ENCODE data around the gene PLCB1.

Gene PLCB1

DNA sequence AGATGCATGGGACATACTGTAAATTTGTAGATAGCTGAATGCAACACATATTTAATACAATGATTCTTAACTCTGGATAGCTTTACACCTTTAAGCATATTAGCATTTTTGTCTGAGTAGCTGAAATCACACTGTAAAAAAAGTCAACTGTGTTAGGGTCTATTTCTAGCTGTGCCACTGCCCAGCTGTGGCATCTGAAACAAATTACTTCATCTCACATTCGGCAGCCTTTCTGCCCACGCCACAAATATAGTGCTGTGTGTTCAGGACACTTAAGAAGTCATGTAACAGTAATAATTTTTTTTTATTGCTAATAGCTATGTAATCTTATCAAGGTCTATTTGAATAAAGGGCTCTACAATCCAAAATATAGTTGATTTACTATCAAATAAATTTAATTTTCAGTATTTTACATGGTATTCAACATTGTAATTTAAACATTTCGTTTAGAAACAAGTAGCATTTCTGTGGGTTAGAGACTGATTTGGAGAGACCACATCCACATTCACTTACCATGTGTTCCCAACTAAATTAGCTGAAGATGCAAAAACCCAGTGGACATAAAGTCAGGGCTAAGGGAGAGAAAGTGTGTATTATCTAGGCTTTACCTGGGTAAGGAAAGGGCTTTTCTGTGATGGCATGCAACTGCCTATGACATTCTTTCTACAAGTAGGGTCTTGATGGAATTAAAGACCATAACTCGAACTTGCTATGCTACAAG is 276.7 kb downstream of the PLCB1 start:
- Histone ChIP-seq H3K4me1 (ENCODE audit: insufficient read depth, low read length) (no peaks in the 10 kb centered on the region), H3K9ac (ENCODE audit: low read depth, low read length) (no peak overlapping the region), H3K27me3 (ENCODE audit: insufficient read depth, low read length) (no peaks in the 10 kb centered on the region), H3K4me3 (ENCODE audit: low read length) (no peak overlapping the region), H3K27ac (ENCODE audit: low read length) (no peak overlapping the region), H3K36me3 (ENCODE audit: insufficient read depth, low read depth, low read length) (no peaks in the 10 kb centered on the region), H3K9me3 (ENCODE audit: insufficient read depth, low read depth, low read length) (no peaks in the 10 kb centered on the region)

GRCh38 chr20:8413691-8414090 is 281.6 kb downstream of the PLCB1 start:
- Histone ChIP-seq H3K4me1 (ENCODE audit: insufficient read depth, low read length) (no peaks in the 10 kb centered on the region; the same call in 1 of the 2 replicates), H3K4me3 (ENCODE audit: low read length) (no peak overlapping the region), H3K27ac (ENCODE audit: low read length) (no peak overlapping the region), H3K9me3 (ENCODE audit: insufficient read depth, low read depth, low read length) (no peaks in the 10 kb centered on the region), H3K9ac (ENCODE audit: low read depth, low read length) (no peak overlapping the region), H3K36me3 (ENCODE audit: insufficient read depth, low read depth, low read length) (no peaks in the 10 kb centered on the region), H3K27me3 (ENCODE audit: insufficient read depth, low read length) (no peaks in the 10 kb centered on the region)

- no peaks in the 10 kb centered on the region; the same call in 1 of the 2 replicates for H3K4me1 ChIP-seq (ENCODE audit: insufficient read depth, low read length)
Observed at GRCh38 chr20:8414586-8415274, 282.7 kb downstream of the PLCB1 start.

DNA sequence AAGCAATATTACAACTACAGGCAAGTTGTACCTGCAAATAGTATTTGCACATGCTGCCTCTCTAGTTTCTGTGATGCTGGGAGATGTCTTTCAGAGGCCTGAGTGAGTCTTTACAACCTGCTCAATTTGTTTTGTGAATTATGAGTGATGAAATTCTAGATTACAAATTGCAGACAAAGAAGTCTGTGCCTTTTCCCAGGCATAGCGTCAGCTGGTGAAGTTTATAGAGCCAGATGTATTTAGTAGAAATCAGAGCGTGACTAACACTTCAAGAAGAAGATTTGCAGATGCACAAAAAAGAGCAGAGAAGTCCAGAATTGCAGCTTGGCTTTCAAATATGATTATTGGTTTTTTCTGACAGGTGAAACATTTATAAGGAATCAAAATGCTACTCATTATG is 289.9 kb downstream of the PLCB1 start:
- H3K4me3 ChIP-seq (ENCODE audit: low read length): no peak overlapping the region
- no peak overlapping the region for H3K27ac ChIP-seq (ENCODE audit: low read length)
- no peak overlapping the region for H3K9ac ChIP-seq (ENCODE audit: low read depth, low read length)
- no peaks in the 10 kb centered on the region for H3K27me3 ChIP-seq (ENCODE audit: insufficient read depth, low read length)
- no peaks in the 10 kb centered on the region for H3K9me3 ChIP-seq (ENCODE audit: insufficient read depth, low read depth, low read length)
- no peaks in the 10 kb centered on the region for H3K4me1 ChIP-seq (ENCODE audit: insufficient read depth, low read length)
- no peaks in the 10 kb centered on the region for H3K36me3 ChIP-seq (ENCODE audit: insufficient read depth, low read depth, low read length)

More at GRCh38 chr20:8414586-8415274, 282.7 kb downstream of the PLCB1 start:
- Histone ChIP-seq H3K27me3 (ENCODE audit: insufficient read depth, low read length) (no peaks in the 10 kb centered on the region), H3K4me3 (ENCODE audit: low read length) (no peak overlapping the region), H3K27ac (ENCODE audit: low read length) (no peak overlapping the region), H3K36me3 (ENCODE audit: insufficient read depth, low read depth, low read length) (no peaks in the 10 kb centered on the region), H3K9me3 (ENCODE audit: insufficient read depth, low read depth, low read length) (no peaks in the 10 kb centered on the region), H3K9ac (ENCODE audit: low read depth, low read length) (no peak overlapping the region)

GRCh38 chr20:8423482-8423881 is 291.4 kb downstream of the PLCB1 start:
- no peaks in the 10 kb centered on the region for H3K9me3 ChIP-seq (ENCODE audit: insufficient read depth, low read depth, low read length)
- H3K9ac ChIP-seq (ENCODE audit: low read depth, low read length): no peak overlapping the region
- H3K27ac ChIP-seq (ENCODE audit: low read length): no peak overlapping the region
- H3K36me3 ChIP-seq (ENCODE audit: insufficient read depth, low read depth, low read length): no peaks in the 10 kb centered on the region
- H3K4me1 ChIP-seq (ENCODE audit: insufficient read depth, low read length): no peaks in the 10 kb centered on the region
- no peaks in the 10 kb centered on the region for H3K27me3 ChIP-seq (ENCODE audit: insufficient read depth, low read length)
- no peak overlapping the region for H3K4me3 ChIP-seq (ENCODE audit: low read length)

- no peaks in the 10 kb centered on the region for H3K36me3 ChIP-seq (ENCODE audit: insufficient read depth, low read depth, low read length)
- no peaks in the 10 kb centered on the region for H3K27me3 ChIP-seq (ENCODE audit: insufficient read depth, low read length)
- no peaks in the 10 kb centered on the region for H3K9me3 ChIP-seq (ENCODE audit: insufficient read depth, low read depth, low read length)
- H3K9ac ChIP-seq (ENCODE audit: low read depth, low read length): no peak overlapping the region
- no peak overlapping the region for H3K4me3 ChIP-seq (ENCODE audit: low read length)
- no peak overlapping the region for H3K27ac ChIP-seq (ENCODE audit: low read length)
- no peaks in the 10 kb centered on the region for H3K4me1 ChIP-seq (ENCODE audit: insufficient read depth, low read length)
Observed at GRCh38 chr20:8424010-8424409, 291.9 kb downstream of the PLCB1 start.

DNA sequence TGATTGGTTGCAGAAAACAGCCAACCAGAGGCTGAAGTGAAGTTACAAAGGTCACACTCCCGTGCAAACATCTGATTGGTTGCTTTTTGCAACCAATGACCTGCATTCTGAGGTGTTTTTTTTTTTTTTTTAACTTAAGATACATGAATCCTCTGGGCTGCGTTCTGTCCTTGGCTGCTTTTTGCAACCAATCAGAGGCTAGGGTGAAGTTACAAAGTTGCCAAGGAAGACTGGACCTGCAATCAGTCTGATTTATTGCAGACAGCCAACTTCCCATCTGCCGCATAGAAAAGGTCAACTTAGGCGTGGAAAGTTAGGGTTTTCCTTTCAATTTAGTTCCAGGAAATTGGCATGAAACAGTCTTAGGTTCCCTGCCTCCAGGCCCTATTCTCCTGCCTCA is 292.9 kb downstream of the PLCB1 start:
- no peak overlapping the region for H3K27ac ChIP-seq (ENCODE audit: low read length)

DNA sequence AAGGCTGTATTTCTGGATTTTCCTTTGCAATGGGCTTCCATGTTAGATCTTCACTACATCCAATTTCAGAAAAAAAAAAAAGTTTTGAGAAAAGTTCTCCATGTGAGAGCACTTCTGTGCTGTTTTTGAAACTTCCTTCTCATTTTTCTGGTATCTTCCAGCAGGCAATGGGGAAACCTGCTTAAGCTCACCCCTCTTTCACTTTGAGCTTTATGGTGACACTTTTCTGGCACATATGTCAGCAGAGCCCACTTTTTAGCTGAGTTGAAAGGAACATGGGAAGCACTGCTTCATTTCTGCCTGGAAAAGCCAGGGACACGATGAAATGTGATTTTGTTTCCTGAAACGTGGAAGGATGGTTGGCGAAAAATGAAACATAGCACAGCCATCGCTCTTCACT is 293.7 kb downstream of the PLCB1 start:
- H3K4me1 ChIP-seq (ENCODE audit: insufficient read depth, low read length): no peaks in the 10 kb centered on the region
- no peak overlapping the region for H3K4me3 ChIP-seq (ENCODE audit: low read length)
- no peak overlapping the region for H3K9ac ChIP-seq (ENCODE audit: low read depth, low read length)
- no peaks in the 10 kb centered on the region for H3K36me3 ChIP-seq (ENCODE audit: insufficient read depth, low read depth, low read length)
- no peaks in the 10 kb centered on the region for H3K27me3 ChIP-seq (ENCODE audit: insufficient read depth, low read length)
- H3K9me3 ChIP-seq (ENCODE audit: insufficient read depth, low read depth, low read length): no peaks in the 10 kb centered on the region
- H3K27ac ChIP-seq (ENCODE audit: low read length): no peak overlapping the region

More for the DNA sequence above, 292.9 kb downstream of the PLCB1 start:
- Histone ChIP-seq H3K9me3 (ENCODE audit: insufficient read depth, low read depth, low read length) (no peaks in the 10 kb centered on the region), H3K4me1 (ENCODE audit: insufficient read depth, low read length) (no peaks in the 10 kb centered on the region), H3K27me3 (ENCODE audit: insufficient read depth, low read length) (no peaks in the 10 kb centered on the region), H3K4me3 (ENCODE audit: low read length) (no peak overlapping the region), H3K36me3 (ENCODE audit: insufficient read depth, low read depth, low read length) (no peaks in the 10 kb centered on the region), H3K9ac (ENCODE audit: low read depth, low read length) (no peak overlapping the region)

DNA sequence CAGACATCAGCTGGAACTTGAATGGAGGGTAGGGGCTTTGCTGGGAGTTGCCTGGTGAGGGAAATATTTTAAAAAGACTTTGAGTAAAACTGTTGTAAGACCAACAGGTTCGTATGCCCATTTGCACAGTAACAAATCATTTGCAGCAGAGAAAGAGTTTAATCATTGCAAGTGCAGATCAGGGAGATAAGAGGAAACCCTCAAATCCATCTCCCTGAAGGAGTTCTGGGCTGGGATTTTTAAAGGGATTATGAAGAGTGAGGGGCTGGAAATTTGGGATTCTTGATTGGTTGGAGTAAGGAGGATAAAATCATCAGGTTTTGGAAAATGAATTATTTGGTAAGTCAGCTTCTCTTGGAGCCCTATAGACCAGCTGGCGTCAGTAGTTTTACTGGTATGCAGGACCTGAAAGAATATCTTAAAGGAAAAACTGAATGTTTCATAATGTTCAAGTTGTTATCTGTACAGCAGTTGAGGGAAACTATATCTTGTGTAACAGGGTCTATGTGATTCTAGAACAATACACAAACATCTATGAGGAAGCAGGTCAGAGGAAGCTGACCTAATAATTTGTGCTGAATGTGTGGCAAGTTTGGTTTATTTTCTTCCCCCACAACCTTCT is 295.5 kb downstream of the PLCB1 start:
- Histone ChIP-seq H3K36me3 (ENCODE audit: insufficient read depth, low read depth, low read length) (no peaks in the 10 kb centered on the region), H3K9ac (ENCODE audit: low read depth, low read length) (no peak overlapping the region), H3K4me3 (ENCODE audit: low read length) (no peak overlapping the region), H3K9me3 (ENCODE audit: insufficient read depth, low read depth, low read length) (no peaks in the 10 kb centered on the region), H3K4me1 (ENCODE audit: insufficient read depth, low read length) (peaks cover under 1% of the 10 kb centered on the region; the same call in 1 of the 2 replicates), H3K27ac (ENCODE audit: low read length) (no peak overlapping the region), H3K27me3 (ENCODE audit: insufficient read depth, low read length) (no peaks in the 10 kb centered on the region)

DNA sequence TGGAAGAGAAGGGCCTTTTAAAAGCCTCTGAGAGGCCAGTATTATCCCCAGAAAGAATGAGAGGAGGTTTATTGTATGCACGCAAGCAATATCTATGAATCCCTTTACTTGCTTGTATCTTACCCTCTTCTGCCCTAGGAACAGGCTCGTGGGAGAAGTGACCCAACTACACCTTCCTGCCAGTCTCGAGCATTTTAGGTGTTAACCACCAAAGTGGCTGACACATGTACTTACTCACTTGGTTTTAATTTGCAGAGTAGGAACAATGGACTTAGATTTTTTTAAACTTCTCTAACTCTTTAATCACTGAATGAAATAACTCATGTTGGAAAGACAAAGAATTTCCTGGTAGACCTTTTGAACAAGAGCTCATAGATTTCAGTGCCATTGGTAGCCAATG is 296.9 kb downstream of the PLCB1 start:
- Histone ChIP-seq H3K9me3 (ENCODE audit: insufficient read depth, low read depth, low read length) (no peaks in the 10 kb centered on the region), H3K36me3 (ENCODE audit: insufficient read depth, low read depth, low read length) (no peaks in the 10 kb centered on the region), H3K27ac (ENCODE audit: low read length) (no peak overlapping the region), H3K4me3 (ENCODE audit: low read length) (no peak overlapping the region), H3K27me3 (ENCODE audit: insufficient read depth, low read length) (no peaks in the 10 kb centered on the region), H3K9ac (ENCODE audit: low read depth, low read length) (no peak overlapping the region), H3K4me1 (ENCODE audit: insufficient read depth, low read length) (peaks cover 15% of the 10 kb centered on the region; the same call in 1 of the 2 replicates)

DNA sequence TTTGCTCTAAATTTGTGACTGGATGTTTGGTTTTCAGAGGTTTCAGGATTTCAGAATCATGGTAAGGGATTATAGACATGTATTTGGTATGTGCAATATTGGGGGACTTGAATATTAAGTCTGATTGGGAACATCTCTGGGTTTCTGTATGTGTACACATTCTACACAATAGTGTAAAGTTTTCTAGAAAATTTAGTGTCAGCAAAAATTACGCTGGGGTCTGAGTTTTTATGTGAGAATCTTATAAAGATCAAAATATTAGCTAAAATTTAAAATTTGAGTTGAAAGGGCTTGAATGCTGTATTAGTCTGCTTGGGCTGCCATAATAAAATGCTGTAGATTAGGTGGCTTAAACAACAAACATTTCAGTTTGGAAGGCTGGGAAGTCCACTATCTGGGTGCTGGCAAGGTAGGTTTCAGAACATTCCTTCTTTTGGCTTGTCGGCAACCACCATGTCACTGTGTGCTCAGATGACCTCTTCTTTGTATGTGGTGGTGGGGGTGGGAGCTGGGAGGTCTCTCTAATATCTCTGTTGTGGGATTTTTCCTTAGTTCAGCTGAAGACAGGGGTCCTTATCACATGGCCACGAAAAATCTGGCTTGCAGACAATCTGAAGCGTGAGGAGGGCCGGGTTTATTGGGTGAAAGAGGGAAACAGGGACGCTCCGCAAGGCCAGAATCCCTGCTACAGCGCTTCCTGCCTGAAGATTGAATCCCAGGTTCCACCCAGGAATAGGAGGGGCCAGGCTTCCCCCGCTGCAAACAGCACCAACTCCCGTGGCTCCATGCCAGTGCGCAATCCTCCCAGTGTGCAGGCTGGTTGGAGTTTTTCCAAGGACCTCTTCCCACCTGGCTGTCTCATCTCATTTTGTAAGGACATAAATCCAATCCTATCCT is 299.7 kb downstream of the PLCB1 start:
- no peak overlapping the region for H3K27ac ChIP-seq (ENCODE audit: low read length)
- H3K4me1 ChIP-seq (ENCODE audit: insufficient read depth, low read length): peaks cover 15% of the 10 kb centered on the region; the same call in 1 of the 2 replicates
- no peaks in the 10 kb centered on the region for H3K36me3 ChIP-seq (ENCODE audit: insufficient read depth, low read depth, low read length)
- H3K27me3 ChIP-seq (ENCODE audit: insufficient read depth, low read length): no peaks in the 10 kb centered on the region
- no peak overlapping the region for H3K9ac ChIP-seq (ENCODE audit: low read depth, low read length)
- no peaks in the 10 kb centered on the region for H3K9me3 ChIP-seq (ENCODE audit: insufficient read depth, low read depth, low read length)
- H3K4me3 ChIP-seq (ENCODE audit: low read length): no peak overlapping the region

Measured in iPS-20b (cell line).